BJ (cell line): ENCODE results near the gene SYCN. TPM values are rescaled to one million over a fixed set of nuclear protein-coding genes. Genes with fewer than 3 reads are reported as not detected.
"Not testable (repeated sequence)": the region's sequence is repeated elsewhere in the genome, so short reads cannot be mapped to it uniquely, and the experiment has no call there.

ENCODE experiments used
- CTCF ChIA-PET: fragments of 350-600 bp; formaldehyde crosslinking; extraction: SDS; loops from one replicate; lab custom pipeline; 2021; ENCODE audit warnings: antibody characterized with exemption, inconsistent platforms; lab: Yijun Ruan, JAX
- POLR2A ChIA-PET: fragments of 300-600 bp; sonication (Branson Sonifier 250); formaldehyde crosslinking; extraction: SDS; loops from one replicate; lab custom pipeline; 2021; ENCODE audit warnings: antibody characterized with exemption; lab: Charles Lee
- DNase-seq: peaks from one replicate; pipeline ENCODE4 v3.0.0-alpha.2; 2011; ENCODE audit warnings: low read depth
- H3K27me3 ChIP-seq: 2 replicates; pipeline ENCODE4 v1.6.0; 2011; ENCODE audit warnings: low read length; ENCODE audit not compliant: control insufficient read depth, insufficient read depth
- H3K36me3 ChIP-seq: 2 replicates; pipeline ENCODE4 v1.5.1; 2011; ENCODE audit warnings: low read length; ENCODE audit not compliant: control insufficient read depth, insufficient read depth
- H3K4me3 ChIP-seq: 2 replicates; pipeline ENCODE4 v1.5.1; 2011; ENCODE audit warnings: low read depth, mild to moderate bottlenecking, control low read depth, low read length
- polyA plus RNA-seq: library from polyadenylated mRNA; depleted of rRNA; stranded (reverse); fragments of >200 nt; gene quantifications from 2 replicates; pipeline ENCODE4 v1.2.3, GENCODE V29; 2011
- TF ChIP-seq, protein P1 (sequence below): IDR thresholded peaks from 2 replicates; pipeline ENCODE4 v1.5.1; 2011; ENCODE audit warnings: low read depth, mild to moderate bottlenecking, control low read depth, inconsistent platforms, low read length, moderate library complexity; ENCODE audit not compliant: insufficient read depth

SYCN gene
- polyA plus RNA-seq, 1 experiment, result not detected

DNA sequence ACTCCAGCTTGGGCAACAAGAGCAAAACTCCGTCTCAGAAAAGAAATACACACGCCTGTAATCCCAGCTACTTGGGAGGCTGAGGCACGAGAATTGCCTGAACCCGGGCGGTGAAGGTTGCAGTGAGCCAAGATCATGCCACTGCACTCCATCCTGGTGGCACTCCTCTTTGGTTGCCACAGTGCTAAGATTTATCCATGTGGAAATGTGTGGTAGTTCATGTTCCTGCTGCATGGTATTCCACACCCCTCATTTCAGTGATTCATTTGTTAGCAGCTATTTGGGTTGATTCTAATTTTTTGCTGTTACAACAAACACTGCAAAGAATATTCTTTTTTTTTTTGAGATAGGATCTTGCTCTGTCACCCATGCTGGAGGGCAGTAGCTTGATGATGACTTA lies 28.6 kb upstream of the SYCN start:
- DNase-seq, result no peak
- no peaks in the 10 kb centered on the region for H3K36me3 ChIP-seq
- TF ChIP-seq, protein P1, sequence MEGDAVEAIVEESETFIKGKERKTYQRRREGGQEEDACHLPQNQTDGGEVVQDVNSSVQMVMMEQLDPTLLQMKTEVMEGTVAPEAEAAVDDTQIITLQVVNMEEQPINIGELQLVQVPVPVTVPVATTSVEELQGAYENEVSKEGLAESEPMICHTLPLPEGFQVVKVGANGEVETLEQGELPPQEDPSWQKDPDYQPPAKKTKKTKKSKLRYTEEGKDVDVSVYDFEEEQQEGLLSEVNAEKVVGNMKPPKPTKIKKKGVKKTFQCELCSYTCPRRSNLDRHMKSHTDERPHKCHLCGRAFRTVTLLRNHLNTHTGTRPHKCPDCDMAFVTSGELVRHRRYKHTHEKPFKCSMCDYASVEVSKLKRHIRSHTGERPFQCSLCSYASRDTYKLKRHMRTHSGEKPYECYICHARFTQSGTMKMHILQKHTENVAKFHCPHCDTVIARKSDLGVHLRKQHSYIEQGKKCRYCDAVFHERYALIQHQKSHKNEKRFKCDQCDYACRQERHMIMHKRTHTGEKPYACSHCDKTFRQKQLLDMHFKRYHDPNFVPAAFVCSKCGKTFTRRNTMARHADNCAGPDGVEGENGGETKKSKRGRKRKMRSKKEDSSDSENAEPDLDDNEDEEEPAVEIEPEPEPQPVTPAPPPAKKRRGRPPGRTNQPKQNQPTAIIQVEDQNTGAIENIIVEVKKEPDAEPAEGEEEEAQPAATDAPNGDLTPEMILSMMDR, result no peak
- POLR2A ChIA-PET, result no interaction called here
- CTCF ChIA-PET, result no interaction called here
- H3K27me3 ChIP-seq, result peaks cover 5% of the 10 kb centered on the region
- H3K4me3 ChIP-seq, result no peak overlapping the region

DNA sequence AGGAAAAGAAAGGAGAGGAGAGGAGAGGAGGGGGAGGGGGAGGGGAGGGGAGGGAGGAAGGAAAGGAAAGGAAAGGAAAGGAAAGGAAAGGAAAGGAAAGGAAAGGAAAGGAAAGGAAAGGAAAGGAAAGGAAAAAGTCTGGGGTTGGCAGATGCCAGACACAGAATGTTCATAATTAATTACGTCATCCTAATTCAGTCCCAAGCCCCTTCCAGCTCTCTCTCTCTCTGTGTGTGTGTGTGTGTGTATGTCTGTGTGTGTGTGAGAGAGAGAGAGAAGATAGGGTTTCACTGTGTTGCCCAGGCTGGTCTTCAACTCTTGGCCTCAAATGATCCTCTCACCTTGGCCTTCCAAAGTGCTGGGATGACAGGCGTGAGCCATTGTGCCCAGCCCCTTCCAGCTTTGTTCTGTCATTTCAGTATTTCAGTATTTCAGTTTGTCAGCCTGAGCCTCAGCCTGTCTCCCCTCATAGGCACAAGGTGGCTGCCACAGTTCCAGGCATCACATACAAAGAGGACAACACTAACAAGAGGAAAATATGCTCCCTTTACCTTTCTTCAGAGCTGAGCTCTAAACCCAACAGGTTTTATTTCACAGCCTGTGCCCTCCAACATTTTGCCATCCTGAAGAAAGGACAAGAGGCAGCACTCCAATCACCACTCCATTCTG lies 26.2 kb upstream of the SYCN start:
- TF ChIP-seq, protein P1, result no peak
- ChIA-PET CTCF (interaction anchor here (0.6 kb wide), 1 partner anchor 36 kb away, joined by 3 read pairs; no protein-coding TSS in a partner anchor), POLR2A (no interaction called here)
- Histone ChIP-seq H3K27me3 (no peaks in the 10 kb centered on the region; the same call in 1 of the 2 replicates), H3K4me3 (no peak overlapping the region), H3K36me3 (no peaks in the 10 kb centered on the region)
- no peak for DNase-seq

DNA sequence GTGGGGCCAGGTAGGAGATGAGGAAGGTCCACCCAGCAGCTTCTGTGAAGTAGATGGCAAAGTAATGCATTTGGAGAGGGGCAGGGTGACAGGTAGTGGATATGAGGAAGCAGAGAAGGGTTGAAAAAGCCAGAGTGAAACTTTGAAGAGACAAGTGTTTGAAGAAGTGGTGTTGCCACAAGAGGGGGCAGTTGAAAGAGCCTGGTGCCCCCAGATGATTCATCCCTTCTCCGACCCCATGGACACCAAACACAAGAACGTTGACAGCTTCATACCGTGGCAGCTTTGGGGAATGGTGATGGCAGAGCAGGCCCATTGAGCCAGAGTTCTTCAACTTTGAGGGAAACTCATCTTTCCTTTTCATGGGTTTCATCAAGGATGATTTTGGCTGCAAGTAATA lies 20.8 kb upstream of the SYCN start:
- H3K36me3 ChIP-seq, result no peaks in the 10 kb centered on the region
- TF ChIP-seq, protein P1, result no peak
- CTCF ChIA-PET, result no interaction called here
- H3K4me3 ChIP-seq, result no peak overlapping the region
- POLR2A ChIA-PET, result no interaction called here
- DNase-seq, result no peak
- H3K27me3 ChIP-seq, result no peaks in the 10 kb centered on the region

DNA sequence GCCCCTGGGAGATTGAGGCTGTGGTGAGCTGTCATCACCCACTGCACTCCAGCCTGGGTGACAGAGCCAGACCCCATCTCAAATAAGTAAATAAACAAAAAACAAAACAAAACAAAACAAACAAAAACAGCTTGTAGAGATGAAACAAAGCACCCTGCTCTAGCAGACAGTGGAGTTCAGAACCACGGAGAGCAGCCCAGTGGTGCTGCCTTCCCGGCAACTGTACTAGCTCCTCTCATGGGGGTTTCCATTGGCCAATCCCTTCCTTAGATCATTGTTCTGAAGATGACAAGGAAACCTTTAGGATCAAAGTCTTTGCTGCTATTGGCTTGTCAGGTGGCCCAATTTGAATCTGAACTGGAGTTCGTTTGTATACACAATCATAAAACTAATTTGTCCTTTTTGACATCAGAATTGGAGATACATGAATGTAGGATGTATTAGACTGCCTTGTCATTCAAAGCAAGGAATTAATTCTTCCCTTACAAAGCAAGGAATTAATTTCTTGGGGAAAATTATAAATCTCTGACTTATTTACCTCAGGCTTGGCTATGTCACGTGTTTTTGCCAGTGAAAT lies 19.7 kb upstream of the SYCN start:
- ChIA-PET CTCF (no interaction called here), POLR2A (no interaction called here)
- H3K27me3 ChIP-seq, result no peaks in the 10 kb centered on the region
- DNase-seq, result no peak
- TF ChIP-seq, protein P1, result no peak
- H3K36me3 ChIP-seq, result no peaks in the 10 kb centered on the region
- H3K4me3 ChIP-seq, result no peak overlapping the region

DNA sequence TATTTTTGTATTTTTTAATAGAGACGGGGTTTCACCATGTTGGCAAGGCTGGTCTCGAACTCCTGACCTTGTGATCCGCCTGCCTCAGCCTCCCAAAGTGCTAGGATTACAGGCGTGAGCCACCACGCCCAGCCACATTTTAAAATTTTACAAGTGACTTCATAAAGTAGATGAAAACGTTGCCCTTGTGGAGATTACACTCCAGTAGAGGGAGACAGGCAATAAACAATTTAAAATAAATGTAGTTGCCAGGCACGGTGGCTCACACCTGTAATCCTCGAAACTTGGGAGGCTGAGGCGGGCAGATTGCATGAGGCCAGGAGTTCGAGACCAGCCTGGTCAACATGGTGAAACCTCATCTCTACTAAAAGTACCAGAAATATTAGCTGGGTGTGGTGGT lies 15.0 kb upstream of the SYCN start:
- POLR2A ChIA-PET, CTCF ChIA-PET, H3K36me3 ChIP-seq, DNase-seq, H3K27me3 ChIP-seq, H3K4me3 ChIP-seq: not testable (repeated sequence)
